GM12873 (cell line): Measurements from ENCODE around the gene TOLLIP.

Source experiments
- TF ChIP-seq, protein P1 (sequence below): IDR thresholded peaks from 2 replicates; pipeline ENCODE4 v1.5.1; 2012; ENCODE audit warnings: low read depth, mild to moderate bottlenecking, moderate library complexity, low read length, control low read depth; ENCODE audit not compliant: insufficient read depth; ENCODE audit errors: missing control alignments

The TOLLIP gene

DNA sequence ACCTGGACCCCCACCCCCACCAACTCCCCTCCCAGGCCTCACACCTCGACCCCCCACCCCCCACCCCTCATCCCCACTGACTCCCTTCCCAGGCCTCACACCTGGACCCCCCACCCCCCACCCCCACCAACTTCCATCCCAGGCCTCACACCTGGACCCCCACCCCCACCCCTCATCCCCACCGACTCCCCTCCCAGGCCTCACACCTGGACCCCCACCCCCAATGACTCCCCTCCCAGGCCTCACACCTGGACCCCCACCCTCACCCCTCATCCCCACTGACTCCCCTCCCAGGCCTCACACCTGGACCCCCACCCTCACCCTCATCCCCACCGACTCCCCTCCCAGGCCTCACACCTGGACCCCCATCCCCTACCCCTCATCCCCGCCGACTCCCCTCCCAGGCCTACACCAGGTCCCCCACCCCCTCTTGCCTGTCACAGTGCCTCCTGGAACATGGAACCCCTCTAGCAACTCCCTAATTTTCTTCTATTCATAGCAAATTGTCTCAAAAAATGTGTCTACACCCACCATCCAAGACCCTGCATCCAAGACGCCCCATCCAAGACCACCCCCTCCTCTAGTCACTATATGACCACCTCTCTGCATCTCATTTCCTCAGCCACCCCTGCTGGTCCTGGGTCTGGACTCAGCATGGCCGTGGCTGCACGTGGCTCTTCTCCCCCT lies 43.4 kb upstream of the TOLLIP start:
- TF ChIP-seq, protein P1, sequence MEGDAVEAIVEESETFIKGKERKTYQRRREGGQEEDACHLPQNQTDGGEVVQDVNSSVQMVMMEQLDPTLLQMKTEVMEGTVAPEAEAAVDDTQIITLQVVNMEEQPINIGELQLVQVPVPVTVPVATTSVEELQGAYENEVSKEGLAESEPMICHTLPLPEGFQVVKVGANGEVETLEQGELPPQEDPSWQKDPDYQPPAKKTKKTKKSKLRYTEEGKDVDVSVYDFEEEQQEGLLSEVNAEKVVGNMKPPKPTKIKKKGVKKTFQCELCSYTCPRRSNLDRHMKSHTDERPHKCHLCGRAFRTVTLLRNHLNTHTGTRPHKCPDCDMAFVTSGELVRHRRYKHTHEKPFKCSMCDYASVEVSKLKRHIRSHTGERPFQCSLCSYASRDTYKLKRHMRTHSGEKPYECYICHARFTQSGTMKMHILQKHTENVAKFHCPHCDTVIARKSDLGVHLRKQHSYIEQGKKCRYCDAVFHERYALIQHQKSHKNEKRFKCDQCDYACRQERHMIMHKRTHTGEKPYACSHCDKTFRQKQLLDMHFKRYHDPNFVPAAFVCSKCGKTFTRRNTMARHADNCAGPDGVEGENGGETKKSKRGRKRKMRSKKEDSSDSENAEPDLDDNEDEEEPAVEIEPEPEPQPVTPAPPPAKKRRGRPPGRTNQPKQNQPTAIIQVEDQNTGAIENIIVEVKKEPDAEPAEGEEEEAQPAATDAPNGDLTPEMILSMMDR: no peak

DNA sequence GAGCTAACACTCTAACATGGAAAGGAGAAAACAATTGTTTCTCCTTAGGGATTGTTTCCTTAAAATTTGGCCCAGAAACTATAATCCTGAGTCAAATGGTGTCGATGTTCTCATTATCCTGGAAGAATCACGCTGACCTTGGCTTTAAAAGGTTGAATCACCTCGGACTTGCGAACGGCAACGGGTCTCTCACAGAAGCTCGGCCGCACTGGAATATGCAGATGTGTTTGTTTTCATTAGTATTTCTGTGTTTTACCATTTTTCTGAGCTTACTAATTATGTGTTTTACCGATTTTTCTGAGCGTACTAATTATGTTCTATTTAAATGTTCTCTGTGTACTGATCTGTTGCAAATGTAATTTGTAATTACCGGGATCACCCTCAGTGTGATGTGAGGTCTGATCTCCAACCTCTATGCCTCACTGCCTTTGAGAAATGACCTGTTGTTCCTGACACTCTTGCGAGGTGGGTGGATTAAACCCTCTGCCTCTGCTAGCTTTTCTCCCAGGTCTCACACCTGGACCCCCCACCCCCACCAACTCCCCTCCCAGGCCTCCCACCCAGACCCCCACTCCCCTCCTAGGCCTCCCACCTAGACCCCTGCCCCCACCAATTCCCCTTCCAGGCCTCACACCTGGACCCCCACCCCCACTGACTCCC lies 42.0 kb upstream of the TOLLIP start:
- TF ChIP-seq, protein P1: no peak

DNA sequence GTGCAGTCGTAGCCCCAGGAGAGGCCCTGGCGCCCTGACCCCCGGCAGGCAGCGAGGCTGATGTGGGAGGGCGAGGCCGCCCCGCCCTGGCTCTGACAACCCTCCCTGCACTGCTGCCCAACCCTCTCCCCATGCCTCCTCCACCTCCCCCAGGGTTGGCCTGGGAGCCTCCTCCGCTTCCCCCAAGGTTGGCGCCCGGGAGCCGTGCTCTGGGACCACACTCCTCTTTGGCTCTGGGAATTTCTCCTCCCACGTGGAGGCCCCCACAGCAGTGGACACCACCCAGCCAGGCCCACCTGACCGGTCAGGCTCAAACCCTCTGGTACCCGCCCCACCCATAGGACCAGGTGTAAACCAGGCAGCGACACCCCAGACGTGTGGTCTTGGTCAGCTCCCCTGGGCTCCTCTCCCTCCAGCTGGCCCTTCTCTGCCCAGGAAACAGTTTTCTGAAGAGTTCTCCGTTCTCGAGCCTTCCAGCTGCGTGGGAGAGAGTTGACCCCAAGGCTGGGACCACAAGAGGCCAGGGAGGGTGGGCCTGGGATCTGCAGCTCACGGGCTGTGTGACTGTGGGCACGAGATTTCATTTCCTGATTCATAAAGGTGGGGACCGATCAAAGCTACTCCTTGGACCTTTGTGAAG lies 40.8 kb upstream of the TOLLIP start:
- TF ChIP-seq, protein P1: no peak

DNA sequence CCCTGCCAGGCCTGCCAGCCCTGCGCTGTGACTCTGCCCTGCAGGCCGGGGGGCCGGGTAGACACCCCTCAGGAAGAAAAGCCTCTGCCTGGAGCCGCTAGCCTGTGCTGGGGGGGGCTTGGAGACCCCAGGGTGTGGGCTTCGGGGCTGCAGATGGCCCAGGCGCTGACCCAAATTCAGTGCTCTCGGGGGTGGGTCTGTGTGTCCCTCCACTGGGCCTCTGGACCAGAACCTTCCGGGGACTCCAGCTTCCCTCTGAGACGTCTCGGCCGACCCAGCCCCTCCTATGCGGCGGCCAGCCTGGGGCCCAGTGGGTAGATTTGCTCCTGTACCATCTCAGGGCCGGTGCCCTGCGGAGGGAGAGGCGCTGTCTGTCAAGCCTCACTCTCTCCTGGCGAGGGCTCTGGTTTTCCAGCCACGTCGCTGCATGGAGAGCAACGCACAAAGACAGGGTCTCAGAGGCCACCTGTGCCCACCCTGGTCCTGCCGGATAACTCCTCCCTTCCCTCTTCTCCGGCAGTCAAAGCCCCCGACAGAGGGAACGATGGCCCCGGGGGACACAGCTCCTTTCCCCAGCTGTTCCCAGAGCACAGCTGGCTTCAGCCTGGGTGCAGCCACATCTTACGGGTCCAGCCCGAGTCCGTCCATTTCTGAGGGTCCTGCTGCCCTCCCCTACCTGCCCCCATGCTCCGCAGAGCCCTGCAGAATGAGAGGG lies 40.1 kb upstream of the TOLLIP start:
- TF ChIP-seq, protein P1: no peak

DNA sequence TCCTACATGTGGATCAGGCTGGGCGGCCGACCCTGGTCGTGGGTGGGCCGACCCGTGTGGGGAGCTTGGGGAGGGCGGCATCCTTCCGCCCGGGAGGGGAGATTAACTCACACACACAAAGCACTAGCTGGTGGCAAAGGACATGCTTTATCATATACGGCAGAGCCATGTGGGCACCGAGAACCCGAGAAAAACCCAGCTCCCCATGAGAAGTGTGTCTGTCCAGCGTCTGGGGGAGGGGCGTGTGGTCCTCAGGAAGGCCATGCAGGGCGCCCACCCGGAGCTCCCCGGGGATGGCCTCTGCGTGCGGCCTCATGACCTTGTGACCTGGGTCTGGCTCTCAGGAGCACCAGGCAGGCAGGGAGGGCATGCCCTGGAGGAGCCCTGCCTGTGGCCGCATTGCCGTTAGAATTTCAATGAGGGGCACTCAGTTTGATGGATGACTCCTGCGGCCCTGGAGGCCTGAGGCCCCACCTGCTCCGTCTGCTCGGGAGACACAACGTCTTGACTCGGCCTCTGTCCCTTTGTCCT lies 39.4 kb upstream of the TOLLIP start:
- TF ChIP-seq, protein P1: no peak

DNA sequence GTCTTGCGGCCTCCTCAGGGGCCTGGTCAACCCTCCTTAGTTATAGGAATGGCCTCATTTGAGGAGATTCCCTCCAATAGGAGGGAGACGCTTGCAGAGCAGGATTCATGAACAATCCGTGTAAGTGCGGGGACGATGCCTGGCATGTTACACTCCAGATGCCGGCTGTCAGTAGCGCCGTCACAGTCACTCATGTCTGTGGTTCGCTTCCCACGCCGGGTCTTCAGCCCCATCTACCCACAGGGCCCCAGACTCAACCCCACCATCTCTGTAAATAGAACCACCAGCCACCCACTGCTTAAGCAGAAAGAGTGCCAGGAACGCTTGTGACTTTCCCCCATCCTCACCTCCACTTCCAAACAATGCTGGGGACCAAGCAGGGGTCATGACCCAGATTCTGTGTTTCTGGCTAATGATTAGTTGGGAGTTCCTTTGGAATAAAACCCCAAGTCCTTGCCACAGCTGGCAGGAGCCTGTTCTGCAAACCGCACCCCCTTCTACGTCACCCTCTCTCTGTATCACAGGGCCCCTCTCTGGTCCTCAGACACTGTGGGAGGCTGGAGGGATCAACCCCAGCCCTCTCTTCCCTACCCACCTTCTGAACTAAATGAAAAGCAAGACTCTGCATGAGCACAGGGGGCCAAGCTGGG lies 38.8 kb upstream of the TOLLIP start:
- TF ChIP-seq, protein P1: no peak
